ENCODE data around the gene TOM1L1.

DNA sequence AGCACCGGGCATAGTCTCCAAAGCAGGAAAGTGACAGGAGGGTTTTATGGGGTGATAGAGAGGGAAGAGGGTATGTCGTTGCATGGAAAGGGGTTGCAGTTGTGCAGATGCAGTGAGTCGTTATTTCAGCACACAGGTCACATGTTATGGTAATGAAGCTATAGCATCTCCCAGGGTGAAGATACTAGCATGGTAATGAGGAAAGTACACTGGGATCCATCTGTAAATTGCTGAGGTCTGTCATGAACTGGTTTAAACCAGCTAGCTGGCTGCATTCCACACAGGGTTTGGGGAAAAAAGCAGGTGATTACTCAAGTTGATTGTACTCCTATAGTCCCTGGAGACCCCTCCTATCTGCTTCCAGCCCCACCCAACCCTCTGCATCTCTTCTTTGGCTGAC, 56.1 kb downstream of the TOM1L1 start:
- TF ChIP-seq, protein P1, sequence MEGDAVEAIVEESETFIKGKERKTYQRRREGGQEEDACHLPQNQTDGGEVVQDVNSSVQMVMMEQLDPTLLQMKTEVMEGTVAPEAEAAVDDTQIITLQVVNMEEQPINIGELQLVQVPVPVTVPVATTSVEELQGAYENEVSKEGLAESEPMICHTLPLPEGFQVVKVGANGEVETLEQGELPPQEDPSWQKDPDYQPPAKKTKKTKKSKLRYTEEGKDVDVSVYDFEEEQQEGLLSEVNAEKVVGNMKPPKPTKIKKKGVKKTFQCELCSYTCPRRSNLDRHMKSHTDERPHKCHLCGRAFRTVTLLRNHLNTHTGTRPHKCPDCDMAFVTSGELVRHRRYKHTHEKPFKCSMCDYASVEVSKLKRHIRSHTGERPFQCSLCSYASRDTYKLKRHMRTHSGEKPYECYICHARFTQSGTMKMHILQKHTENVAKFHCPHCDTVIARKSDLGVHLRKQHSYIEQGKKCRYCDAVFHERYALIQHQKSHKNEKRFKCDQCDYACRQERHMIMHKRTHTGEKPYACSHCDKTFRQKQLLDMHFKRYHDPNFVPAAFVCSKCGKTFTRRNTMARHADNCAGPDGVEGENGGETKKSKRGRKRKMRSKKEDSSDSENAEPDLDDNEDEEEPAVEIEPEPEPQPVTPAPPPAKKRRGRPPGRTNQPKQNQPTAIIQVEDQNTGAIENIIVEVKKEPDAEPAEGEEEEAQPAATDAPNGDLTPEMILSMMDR (conservative IDR thresholded peaks at IDR 0.05; ENCODE audit: low read depth, low read length), result no peak
- TF ChIP-seq EZH2 (IDR thresholded peaks at IDR 0.05; ENCODE audit: borderline replicate concordance, low read depth, low read length, poor library complexity, severe bottlenecking), result no peak

All from A673 (cell line).